PC-9 (cell line): ENCODE results near the gene RAP2A. TPM values are rescaled to one million over a fixed set of nuclear protein-coding genes. Genes with fewer than 3 reads are reported as not detected.
A peak's percentile ranks its signal among the peaks of the same experiment; 100 is the strongest.

ENCODE experiments used
- Bru-seq: library from RNA; stranded (reverse); fragments of 400-500 nt; gene quantifications from one replicate; lab custom pipeline; 2021; lab: Mats Ljungman, UMichigan
- BruChase-seq, 2 experiments: library from RNA; stranded (reverse); fragments of 400-500 nt; gene quantifications; one replicate each; lab custom pipeline; 2021; lab: Mats Ljungman, UMichigan
- BruUV-seq: library from RNA; stranded (reverse); fragments of 400-500 nt; replicated peaks from 2 replicates; lab custom pipeline; 2021; lab: Mats Ljungman, UMichigan
- CTCF ChIA-PET: fragments of 300-600 bp; sonication (Branson Sonifier 250); formaldehyde crosslinking; loops from one replicate; lab custom pipeline; 2022; ENCODE audit warnings: antibody characterized with exemption; lab: Charles Lee
- POLR2A ChIA-PET: fragments of 300-600 bp; sonication (Branson Sonifier 250); formaldehyde crosslinking; loops from one replicate; lab custom pipeline; 2022; ENCODE audit warnings: antibody characterized with exemption; ENCODE audit not compliant: unreplicated experiment; lab: Charles Lee
- DNase-seq, 2 experiments: peaks; one replicate each; pipeline versions ENCODE4 v3.0.0 to v3.0.0-alpha.2; 2015 to 2022; ENCODE audit warnings: mixed read lengths in 1 of 2
- H2AFZ ChIP-seq: fragments of 200-600 bp; sonication (generic); 2 replicates; pipeline ENCODE4 v1.8.1; 2017; ENCODE audit warnings: antibody characterized with exemption
- H3F3A ChIP-seq: fragments of 200-600 bp; sonication (generic); 2 replicates; pipeline ENCODE4 v1.8.1; 2017; ENCODE audit warnings: antibody characterized with exemption, mild to moderate bottlenecking, low read depth; ENCODE audit not compliant: insufficient read depth
- H3K27ac ChIP-seq: fragments of 200-600 bp; sonication (generic); 2 replicates; pipeline ENCODE4 v1.6.1; 2016; ENCODE audit warnings: mixed run types
- H3K27me3 ChIP-seq: fragments of 200-600 bp; sonication (generic); 2 replicates; pipeline ENCODE4 v1.6.1; 2016; ENCODE audit warnings: low read depth, mixed run types; ENCODE audit not compliant: insufficient read depth
- H3K36me3 ChIP-seq: fragments of 200-600 bp; sonication (generic); 2 replicates; pipeline ENCODE4 v1.6.1; 2016; ENCODE audit warnings: low read depth, mixed run types
- H3K4me1 ChIP-seq: fragments of 200-600 bp; sonication (generic); replicated peaks from 2 replicates; pipeline ENCODE4 v1.6.1; 2016; ENCODE audit warnings: mixed run types; ENCODE audit not compliant: insufficient read depth
- H3K4me2 ChIP-seq: fragments of 200-600 bp; sonication (generic); 2 replicates; pipeline ENCODE4 v1.6.1; 2017; ENCODE audit warnings: mixed run types
- H3K4me3 ChIP-seq: fragments of 200-600 bp; sonication (generic); 2 replicates; pipeline ENCODE4 v1.6.1; 2016; ENCODE audit warnings: mixed run types
- H3K79me2 ChIP-seq: fragments of 200-600 bp; sonication (generic); 2 replicates; pipeline ENCODE4 v1.6.1; 2017; ENCODE audit warnings: low read depth, mixed run types
- H3K9me2 ChIP-seq: fragments of 200-600 bp; sonication (generic); 2 replicates; pipeline ENCODE4 v1.8.1; 2017; ENCODE audit warnings: mild to moderate bottlenecking; ENCODE audit not compliant: insufficient read depth
- H3K9me3 ChIP-seq: fragments of 200-600 bp; sonication (generic); 2 replicates; pipeline ENCODE4 v1.8.1; 2016; ENCODE audit warnings: low read depth; ENCODE audit not compliant: insufficient read depth
- H4K20me1 ChIP-seq: fragments of 200-600 bp; sonication (generic); 2 replicates; pipeline ENCODE4 v1.8.1; 2017; ENCODE audit not compliant: insufficient read depth
- CTCF ChIP-seq: fragments of 200-600 bp; sonication (generic); conservative IDR thresholded peaks from 2 replicates; pipeline ENCODE4 v1.6.1; 2017; ENCODE audit warnings: mixed run types, antibody characterized with exemption, mild to moderate bottlenecking, moderate library complexity
- EZH2 ChIP-seq: fragments of 200-600 bp; sonication (generic); IDR thresholded peaks from 2 replicates; pipeline ENCODE4 v1.8.0; 2017; ENCODE audit warnings: antibody characterized with exemption, low read depth
- intact Hi-C: fragments of 100-400 bp; cut with micrococcal nuclease; formaldehyde crosslinking; loops from one replicate; pipeline ENCODE4 v1.10.0; 2022; ENCODE audit not compliant: unreplicated experiment
- long read RNA-seq: library from polyadenylated mRNA; stranded (forward); transcript quantifications from one replicate; pipeline ENCODE4 v2.0.0, GENCODE V29; 2022
- total RNA-seq: library from RNA; stranded (reverse); gene quantifications from 2 replicates; pipeline ENCODE4 v1.2.3, GENCODE V29; 2021

RAP2A gene
- total RNA-seq (17.7 and 21.5 TPM in 2 replicates), Bru-seq, nascent RNA (percentile 73 among the genes with signal in this experiment), BruChase-seq, experiment 1, labeled RNA remaining after a 2-hour chase (percentile 72 among the genes with signal in this experiment), BruChase-seq, experiment 2, labeled RNA remaining after a 6-hour chase (percentile 87 among the genes with signal in this experiment)
- long read RNA-seq, full-length matches to known transcripts, result 4 of 7 reads
- long read RNA-seq, partial matches to known transcripts, result 0 of 7 reads
- long read RNA-seq, other reads (novel, unspliced or antisense), result 3 of 7 reads

- H3K4me2 ChIP-seq, result peak within 1 kb of the TSS; percentile 100
- peak within 1 kb of the TSS; percentile 100 for H3K4me3 ChIP-seq
- H4K20me1 ChIP-seq, result no peaks in the 10 kb centered on the region; the same call in 1 of the 2 replicates
- ChIA-PET CTCF (interaction anchor here (0.5 kb wide), 1 partner anchor 382 kb away, joined by 6 read pairs; no protein-coding TSS in a partner anchor), POLR2A (interaction anchor here (0.6 to 0.9 kb wide), 5 partner anchors 224 to 1075 kb away, joined by 3 to 22 read pairs (median 3); no protein-coding TSS in a partner anchor)
- TF ChIP-seq EZH2 (no peak), CTCF (no peak)
- no peaks in the 10 kb centered on the region for H3K36me3 ChIP-seq
- H2AFZ ChIP-seq, result peak within 1 kb of the TSS; percentile 100
- H3K9me2 ChIP-seq, result no peaks in the 10 kb centered on the region
- H3K79me2 ChIP-seq, result peaks cover 28% of the 10 kb centered on the region
- DNase-seq, result peak; percentile 73 to 86
- no peaks in the 10 kb centered on the region for H3K27me3 ChIP-seq
- peaks cover 25% of the 10 kb centered on the region for H3K4me1 ChIP-seq
- no peaks in the 10 kb centered on the region for H3K9me3 ChIP-seq
- H3F3A ChIP-seq, result peaks cover 12% of the 10 kb centered on the region
- intact Hi-C loops, result loop anchor here (1.0 to 10.0 kb wide), 7 partner anchors 141 to 1757 kb away; partner anchors contain the start of genes DNAJC3 and UGGT2
- peak within 1 kb of the TSS; percentile 99 for H3K27ac ChIP-seq
- BruUV-seq, result no TSS peak
Observed at GRCh38 chr13:97433727-97434396, at the start of gene RAP2A. Gene RAP2A, plus strand, starts transcription at chr13:97434169. Its CDS starts 302 bp downstream, at chr13:97434471.

DNA sequence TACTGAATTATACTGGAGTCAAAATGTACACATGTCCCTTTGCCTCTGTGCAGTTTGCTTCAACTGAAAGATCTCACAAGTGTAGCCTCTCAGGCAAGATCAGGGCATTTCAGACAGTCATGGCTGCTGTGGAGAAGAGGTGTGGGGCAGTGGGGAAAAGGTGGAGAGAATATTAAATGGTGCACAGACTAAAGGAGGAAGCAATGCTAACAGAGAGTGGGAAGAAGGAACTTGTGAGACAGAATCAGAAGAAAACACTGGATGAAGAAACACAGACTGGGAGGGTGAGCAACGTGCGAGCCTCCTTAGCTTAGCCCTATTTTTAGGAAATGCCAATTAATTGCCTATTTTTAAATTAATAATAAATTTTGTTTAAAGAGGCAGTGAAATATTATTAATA lies 49.6 kb upstream of the RAP2A start:
- BruUV-seq, result no TSS peak
- intact Hi-C loops, result no loop called here
- Histone ChIP-seq H3K4me3 (no peak overlapping the region), H3K9me3 (no peaks in the 10 kb centered on the region), H3K4me2 (no peak overlapping the region), H3K27me3 (no peaks in the 10 kb centered on the region), H3F3A (peaks cover 34% of the 10 kb centered on the region), H3K27ac (no peak overlapping the region), H3K79me2 (peaks cover 6% of the 10 kb centered on the region; the same call in 1 of the 2 replicates), H2AFZ (no peak overlapping the region), H4K20me1 (peaks cover 13% of the 10 kb centered on the region; the same call in 1 of the 2 replicates), H3K9me2 (no peaks in the 10 kb centered on the region; the same call in 1 of the 2 replicates), H3K4me1 (no peaks in the 10 kb centered on the region), H3K36me3 (peaks cover 68% of the 10 kb centered on the region)
- no peak for TF ChIP-seq EZH2
- no peak for TF ChIP-seq CTCF
- CTCF ChIA-PET, result no interaction called here
- POLR2A ChIA-PET, result no interaction called here
- DNase-seq, result no peak

- Histone ChIP-seq H3K9me2 (no peaks in the 10 kb centered on the region; the same call in 1 of the 2 replicates), H3K27ac (no peak overlapping the region), H2AFZ (no peak overlapping the region), H3K79me2 (peaks cover 6% of the 10 kb centered on the region; the same call in 1 of the 2 replicates), H3K9me3 (no peaks in the 10 kb centered on the region), H3K27me3 (no peaks in the 10 kb centered on the region), H3K4me3 (no peak overlapping the region), H3K4me1 (no peaks in the 10 kb centered on the region), H3K36me3 (peaks cover 70% of the 10 kb centered on the region), H3K4me2 (no peak overlapping the region), H3F3A (peaks cover 37% of the 10 kb centered on the region), H4K20me1 (peaks cover 15% of the 10 kb centered on the region)
- ChIA-PET CTCF (no interaction called here), POLR2A (no interaction called here)
- intact Hi-C loops, result no loop called here
- TF ChIP-seq EZH2, result no peak
- TF ChIP-seq CTCF, result no peak
- no TSS peak for BruUV-seq
- DNase-seq, result no peak
Observed at GRCh38 chr13:97385146-97385545, 48.8 kb upstream of the RAP2A start.
